NCI-H2107 treated with DMSO at 0.1 percent for 48 hours (cell line): ENCODE results near the gene INO80.
"Not testable (repeated sequence)": the region's sequence is repeated elsewhere in the genome, so short reads cannot be mapped to it uniquely, and the experiment has no call there.

ENCODE experiments used
- DNase-seq: peaks from one replicate; lab custom pipeline; 2025; ENCODE audit not compliant: unreplicated experiment; lab: John Stamatoyannopoulos, UW

INO80 gene

GRCh38 chr15:41115652-41116115 lies 396 bp downstream of the INO80 start:
- DNase-seq, result no peak

- DNase-seq, result no peak
Measured at GRCh38 chr15:41115161-41115651, 874 bp downstream of the INO80 start.

GRCh38 chr15:41106947-41107346 lies 9.1 kb downstream of the INO80 start:
- DNase-seq, result no peak

GRCh38 chr15:41105348-41106334 lies 10.4 kb downstream of the INO80 start:
- no peak for DNase-seq

DNA sequence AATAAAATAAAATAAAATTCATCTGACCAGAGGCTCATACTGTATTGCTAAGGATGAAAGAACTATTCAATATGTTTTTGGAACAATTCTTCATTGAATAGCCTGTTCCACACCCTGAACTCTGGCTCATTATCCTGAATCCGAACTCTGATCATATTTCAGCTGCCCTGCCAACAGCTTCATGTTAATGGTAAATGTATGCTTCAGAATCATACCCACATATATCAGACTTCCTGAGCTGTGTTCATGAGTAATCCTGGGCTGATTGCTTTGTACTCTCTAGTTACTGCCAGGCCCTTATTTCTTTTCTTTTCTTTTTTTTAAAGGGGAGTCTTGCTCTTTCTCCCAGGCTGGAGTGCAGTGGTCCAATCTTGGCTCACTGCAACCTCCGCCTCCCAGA lies 11.8 kb downstream of the INO80 start:
- DNase-seq, result no peak

- DNase-seq, result no peak
Measured at GRCh38 chr15:41102854-41103253, 13.2 kb downstream of the INO80 start.

- no peak for DNase-seq
Measured at GRCh38 chr15:41096178-41096577, 19.9 kb downstream of the INO80 start.

DNA sequence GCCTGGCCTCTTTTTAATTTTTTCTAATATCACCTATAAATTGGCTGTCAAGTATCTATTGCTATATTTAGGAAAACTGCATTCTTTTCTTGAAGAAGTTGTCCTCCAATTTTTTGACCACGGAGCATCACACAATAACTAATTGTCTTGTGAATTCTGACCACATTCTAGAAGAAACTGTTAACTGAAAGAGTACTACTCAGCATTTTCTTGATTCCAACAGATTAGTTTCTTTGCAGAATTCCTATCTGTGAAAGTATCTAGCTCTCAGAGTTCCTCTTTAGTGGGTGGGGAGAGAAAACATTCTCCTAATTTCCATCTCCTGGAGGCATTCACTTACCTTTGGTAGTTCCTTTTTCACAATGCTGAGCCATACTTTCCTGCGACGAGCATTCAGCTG lies 31.1 kb downstream of the INO80 start:
- DNase-seq, result no peak

GRCh38 chr15:41080144-41080543 lies 35.9 kb downstream of the INO80 start:
- no peak for DNase-seq

DNA sequence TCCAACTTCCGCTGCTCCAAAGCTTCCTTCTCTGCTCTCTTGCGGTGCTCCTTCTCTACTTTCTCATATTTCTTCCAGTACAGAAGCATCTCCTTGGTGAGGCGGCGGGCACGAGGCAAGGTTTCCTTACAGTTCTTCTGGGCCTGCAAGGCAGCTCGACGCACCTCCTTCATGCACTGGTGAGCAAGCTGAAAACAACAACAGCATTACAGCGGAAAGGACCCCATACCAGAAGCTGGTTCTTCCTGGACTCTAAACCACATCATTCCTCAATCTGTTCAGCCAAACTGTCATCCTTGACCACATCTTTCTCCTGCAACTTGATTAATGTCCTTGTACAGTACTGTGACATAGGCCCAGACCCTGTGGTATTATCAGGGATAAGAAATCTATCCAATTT lies 36.4 kb downstream of the INO80 start:
- DNase-seq, result no peak

GRCh38 chr15:41078879-41079278 lies 37.2 kb downstream of the INO80 start:
- not testable (repeated sequence) for DNase-seq

GRCh38 chr15:41078125-41078524 lies 38.0 kb downstream of the INO80 start:
- no peak for DNase-seq

- no peak for DNase-seq
Measured at GRCh38 chr15:41073028-41073427, 43.1 kb downstream of the INO80 start.

- DNase-seq, result no peak
Measured at GRCh38 chr15:41072013-41072412, 44.1 kb downstream of the INO80 start.

DNA sequence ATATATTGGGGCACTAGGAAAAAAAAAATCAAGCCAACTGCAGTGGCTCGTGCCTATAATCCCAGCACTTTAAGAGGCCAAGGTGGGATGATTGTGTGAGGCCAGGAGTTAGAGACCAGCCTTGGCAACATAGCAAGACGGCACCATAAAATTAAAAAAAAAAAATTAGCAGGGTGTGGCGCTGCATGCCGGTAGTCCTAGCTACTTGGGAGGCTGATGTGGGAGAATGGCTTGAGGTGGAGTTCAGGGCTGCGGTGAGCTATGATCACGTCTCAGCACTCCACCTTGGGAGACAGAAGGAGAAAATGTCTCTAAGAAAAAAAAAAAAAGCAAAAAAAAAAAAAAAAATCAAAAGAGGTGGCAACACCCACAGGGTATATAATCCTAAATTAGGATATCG lies 49.6 kb downstream of the INO80 start:
- DNase-seq, result no peak

DNA sequence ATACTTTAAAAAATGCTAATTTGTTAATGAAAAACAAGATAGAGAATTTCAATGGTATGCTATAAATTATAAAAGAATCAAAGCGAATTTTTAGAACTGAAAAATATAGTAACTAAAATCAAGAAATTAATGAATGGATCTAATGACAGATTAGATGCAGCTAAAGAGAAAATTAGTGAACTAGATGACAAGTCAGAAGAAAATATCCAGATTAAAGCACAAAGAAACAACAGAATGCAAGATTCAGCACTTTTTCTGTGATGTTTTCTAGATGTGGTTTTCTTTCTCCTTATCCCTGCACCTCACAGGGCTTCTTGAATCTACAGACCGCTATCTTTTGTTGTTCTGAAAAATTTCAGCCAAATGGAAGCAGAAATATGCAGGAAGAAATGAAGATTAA lies 54.4 kb downstream of the INO80 start:
- DNase-seq, result no peak

GRCh38 chr15:41060505-41060904 lies 55.6 kb downstream of the INO80 start:
- no peak for DNase-seq

GRCh38 chr15:41056810-41057209 lies 59.3 kb downstream of the INO80 start:
- DNase-seq, result no peak

- DNase-seq, result no peak
Measured at GRCh38 chr15:41055706-41056105, 60.4 kb downstream of the INO80 start.

DNA sequence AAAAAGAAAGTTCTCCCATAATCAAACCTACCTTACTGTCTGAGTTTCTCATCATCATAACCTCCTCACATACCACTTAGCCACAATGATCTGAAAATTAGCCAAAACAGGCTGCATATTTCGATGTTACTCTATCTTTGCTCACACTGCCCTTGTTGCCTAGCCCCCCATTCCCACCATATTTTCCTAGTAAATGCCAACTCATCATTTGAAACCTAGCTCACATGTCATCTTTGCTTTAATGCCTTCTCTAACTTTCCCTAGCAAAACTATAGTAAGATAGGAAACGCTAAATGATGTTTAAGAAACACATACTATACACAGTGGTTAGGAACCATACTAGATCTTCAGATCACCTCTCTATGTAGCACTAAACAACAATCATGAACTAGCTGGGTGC lies 64.9 kb downstream of the INO80 start:
- no peak for DNase-seq

DNA sequence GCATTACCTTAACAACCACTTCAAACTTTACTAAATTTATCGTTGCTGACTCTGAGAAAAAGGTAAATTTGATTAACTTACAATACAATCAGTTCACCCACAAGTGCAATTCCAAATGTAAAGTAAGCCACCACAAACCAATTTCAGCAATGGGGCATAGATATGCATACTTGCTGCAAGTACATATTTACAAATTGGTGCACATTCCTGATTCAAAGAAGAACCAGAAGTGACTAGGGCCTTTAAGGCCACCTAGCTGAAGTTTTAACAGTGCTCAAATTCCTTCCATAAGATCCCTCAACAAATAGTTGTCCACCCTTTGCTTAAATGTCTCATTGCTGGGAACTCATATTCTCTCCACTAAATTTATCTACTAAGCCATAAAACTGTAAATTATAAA lies 67.2 kb downstream of the INO80 start:
- no peak for DNase-seq

- DNase-seq, result no peak
Measured at GRCh38 chr15:41048397-41048796, 67.7 kb downstream of the INO80 start.

DNA sequence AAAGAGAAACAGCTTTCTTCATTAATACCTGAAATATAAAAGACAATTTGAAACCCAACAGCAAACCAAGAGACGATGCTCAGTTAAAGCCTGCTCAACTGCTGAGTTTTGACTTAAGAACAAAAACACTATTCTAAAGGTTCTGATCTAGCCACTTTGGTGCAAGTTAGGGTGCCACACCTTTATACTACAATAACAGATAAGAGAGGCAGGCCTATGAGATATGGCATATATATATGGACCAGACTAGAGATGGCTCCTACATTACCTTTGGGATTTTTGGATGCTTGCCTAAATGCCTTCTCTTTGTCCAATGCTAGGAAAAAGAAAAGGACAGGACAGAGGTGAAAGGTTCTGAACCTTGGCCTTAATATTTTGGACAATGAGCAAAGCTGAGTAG lies 68.6 kb downstream of the INO80 start:
- DNase-seq, result no peak
